Gastrocnemius medialis (tissue), 4 donors: Measurements from ENCODE around the gene NPFF.
A peak's percentile ranks its signal among the peaks of the same experiment; 100 is the strongest.

Experiments used
- CTCF ChIP-seq, 5 experiments: fragments of 450-650 bp in 3 of 5; fragments of 200-600 bp in 2 of 5; sonication (generic) in 2 of 5; IDR thresholded peaks in 4 of 5; conservative IDR thresholded peaks in 1 of 5; 1 replicate in 4 of 5; 2 replicates in 1 of 5; pipeline ENCODE4 v1.5.1; 2016 to 2019; ENCODE audit warnings: antibody characterized with exemption in 5 of 5, mild to moderate bottlenecking in 3 of 5, moderate library complexity in 3 of 5
- POLR2A ChIP-seq, 2 donors: fragments of 450-650 bp; IDR thresholded peaks; one replicate each; pipeline ENCODE4 v1.6.1; 2017; ENCODE audit warnings: antibody characterized with exemption in 2 of 2, mild to moderate bottlenecking in 2 of 2, moderate library complexity in 2 of 2

- no peak for TF ChIP-seq CTCF (IDR thresholded peaks at IDR 0.05 in 4 of 5, conservative IDR thresholded peaks at IDR 0.05 in 1 of 5)
- peak; percentile 86 to 93 for TF ChIP-seq POLR2A (IDR thresholded peaks at IDR 0.05)
Observed at GRCh38 chr12:53500142-53500775, 7.0 kb downstream of the NPFF start.
